Caco-2 (cell line): ENCODE results near the gene AGPS. TPM values are rescaled to one million over a fixed set of nuclear protein-coding genes. Genes with fewer than 3 reads are reported as not detected.
"Not testable (repeated sequence)": the region's sequence is repeated elsewhere in the genome, so short reads cannot be mapped to it uniquely, and the experiment has no call there.

ENCODE experiments used
- BruUV-seq: library from RNA; stranded (reverse); fragments of 400-500 nt; replicated peaks from 2 replicates; lab custom pipeline; 2021; lab: Mats Ljungman, UMichigan
- CTCF ChIA-PET: fragments of 300-600 bp; sonication (Branson Sonifier 250); formaldehyde crosslinking; loops from one replicate; lab custom pipeline; 2022; ENCODE audit warnings: antibody characterized with exemption; lab: Charles Lee
- POLR2A ChIA-PET: fragments of 300-600 bp; sonication (Branson Sonifier 250); formaldehyde crosslinking; loops from one replicate; lab custom pipeline; 2022; ENCODE audit warnings: antibody characterized with exemption; lab: Charles Lee
- DNase-seq, 2 experiments: peaks; one replicate each; pipeline versions ENCODE4 v3.0.0 to v3.0.0-alpha.2; 2020 to 2022
- H3K27me3 ChIP-seq: replicated peaks from 2 replicates; pipeline ENCODE4 v1.6.0; 2011; ENCODE audit warnings: low read length; ENCODE audit not compliant: control insufficient read depth, insufficient read depth
- H3K36me3 ChIP-seq: 2 replicates; pipeline ENCODE4 v1.5.1; 2011; ENCODE audit warnings: low read length; ENCODE audit not compliant: control insufficient read depth, insufficient read depth
- H3K4me1 ChIP-seq: fragments of 250-450 bp; sonication (Bioruptor Pico); 2 replicates; pipeline ENCODE4 v1.5.1; 2020; ENCODE audit warnings: mild to moderate bottlenecking
- H3K4me3 ChIP-seq: 2 replicates; pipeline ENCODE4 v1.5.1; 2011; ENCODE audit warnings: low read depth, mild to moderate bottlenecking, control low read depth, low read length
- H3K9me3 ChIP-seq: fragments of 250-450 bp; sonication (Bioruptor Pico); 2 replicates; pipeline ENCODE4 v1.5.1; 2020; ENCODE audit warnings: mild to moderate bottlenecking, moderate library complexity
- H3K27ac Mint-ChIP-seq: one replicate; pipeline ENCODE4 v1.8.0; 2022; ENCODE audit warnings: mixed read lengths; ENCODE audit not compliant: unreplicated experiment
- H3K27me3 Mint-ChIP-seq: one replicate; pipeline ENCODE4 v1.8.0; 2022; ENCODE audit warnings: mixed read lengths; ENCODE audit not compliant: insufficient read depth, unreplicated experiment
- H3K36me3 Mint-ChIP-seq: one replicate; pipeline ENCODE4 v1.8.0; 2022; ENCODE audit warnings: mild to moderate bottlenecking, mixed read lengths; ENCODE audit not compliant: insufficient read depth, unreplicated experiment
- H3K4me1 Mint-ChIP-seq: one replicate; pipeline ENCODE4 v1.8.0; 2022; ENCODE audit warnings: low read depth, mixed read lengths; ENCODE audit not compliant: unreplicated experiment
- H3K4me3 Mint-ChIP-seq: one replicate; pipeline ENCODE4 v1.8.0; 2022; ENCODE audit warnings: mild to moderate bottlenecking, moderate library complexity, mixed read lengths; ENCODE audit not compliant: unreplicated experiment
- H3K9me3 Mint-ChIP-seq: one replicate; pipeline ENCODE4 v1.8.0; 2022; ENCODE audit warnings: mixed read lengths; ENCODE audit not compliant: unreplicated experiment
- CTCF ChIP-seq, 2 experiments: fragments of 200-600 bp in 1 of 2; IDR thresholded peaks; 1 replicate in 1 of 2; 2 replicates in 1 of 2; pipeline versions ENCODE4 v1.5.1 to v1.8.0; 2011 to 2022; ENCODE audit warnings: antibody characterized with exemption in 1 of 2, control low read depth in 1 of 2, inconsistent platforms in 1 of 2, low read depth in 1 of 2, low read length in 1 of 2, mild to moderate bottlenecking in 1 of 2, moderate library complexity in 1 of 2; ENCODE audit not compliant: insufficient read depth in 1 of 2, severe bottlenecking in 1 of 2, unreplicated experiment in 1 of 2
- intact Hi-C: fragments of 100-400 bp; cut with micrococcal nuclease; formaldehyde crosslinking; loops from one replicate; pipeline ENCODE4 v1.10.0; 2022; ENCODE audit not compliant: unreplicated experiment
- total RNA-seq: library from RNA; stranded (reverse); gene quantifications from 2 replicates; pipeline ENCODE4 v1.2.3, GENCODE V29; 2022

The AGPS gene
- total RNA-seq, 1 experiment from 2014 or later = 105 TPM

- Mint-ChIP-seq H3K4me1 (no peaks in the 10 kb centered on the region), H3K9me3 (no peaks in the 10 kb centered on the region), H3K4me3 (no peak overlapping the region), H3K27ac (no peak overlapping the region), H3K36me3 (no peaks in the 10 kb centered on the region), H3K27me3 (no peaks in the 10 kb centered on the region)
- ChIA-PET CTCF (no interaction called here), POLR2A (no interaction called here)
- Histone ChIP-seq H3K4me3 (no peak overlapping the region), H3K36me3 (no peaks in the 10 kb centered on the region), H3K9me3 (no peaks in the 10 kb centered on the region), H3K4me1 (no peaks in the 10 kb centered on the region; the same call in 1 of the 2 replicates), H3K27me3 (no peaks in the 10 kb centered on the region)
- TF ChIP-seq CTCF (IDR thresholded peaks at IDR 0.05; ENCODE audit: insufficient read depth in 1 of 2, low read depth in 1 of 2, low read length in 1 of 2, severe bottlenecking in 1 of 2, unreplicated experiment in 1 of 2) = no peak
- intact Hi-C loops = no loop called here
- no TSS peak for BruUV-seq
- no peak for DNase-seq
Measured at GRCh38 chr2:177363332-177363731, 29.2 kb upstream of the AGPS start.

GRCh38 chr2:177365764-177366163, 26.8 kb upstream of the AGPS start:
- not testable (repeated sequence) for H3K27me3 ChIP-seq

GRCh38 chr2:177368023-177368422, 24.6 kb upstream of the AGPS start:
- H3K4me3 ChIP-seq, DNase-seq, H3K27me3 Mint-ChIP-seq, POLR2A ChIA-PET, intact Hi-C loops, H3K4me3 Mint-ChIP-seq, H3K4me1 Mint-ChIP-seq, H3K4me1 ChIP-seq, BruUV-seq, CTCF ChIA-PET, H3K9me3 ChIP-seq, H3K36me3 Mint-ChIP-seq, H3K36me3 ChIP-seq, H3K27ac Mint-ChIP-seq, H3K27me3 ChIP-seq: not testable (repeated sequence)
- peaks cover 37% of the 10 kb centered on the region for H3K9me3 Mint-ChIP-seq

More at GRCh38 chr2:177365764-177366163, 26.8 kb upstream of the AGPS start:
- peaks cover 15% of the 10 kb centered on the region for H3K9me3 Mint-ChIP-seq
- CTCF ChIA-PET, H3K36me3 ChIP-seq, H3K4me1 Mint-ChIP-seq, H3K36me3 Mint-ChIP-seq, BruUV-seq, intact Hi-C loops, DNase-seq, POLR2A ChIA-PET, H3K4me3 Mint-ChIP-seq, H3K4me3 ChIP-seq, H3K27me3 Mint-ChIP-seq, H3K27ac Mint-ChIP-seq, H3K9me3 ChIP-seq, H3K4me1 ChIP-seq: not testable (repeated sequence)

- Mint-ChIP-seq H3K4me3 (no peak overlapping the region), H3K9me3 (peaks cover 9% of the 10 kb centered on the region), H3K4me1 (no peaks in the 10 kb centered on the region), H3K36me3 (no peaks in the 10 kb centered on the region), H3K27ac (no peak overlapping the region), H3K27me3 (no peaks in the 10 kb centered on the region)
- BruUV-seq = no TSS peak
- intact Hi-C loops = no loop called here
- Histone ChIP-seq H3K27me3 (no peaks in the 10 kb centered on the region), H3K4me1 (no peaks in the 10 kb centered on the region), H3K9me3 (no peaks in the 10 kb centered on the region), H3K4me3 (no peak overlapping the region), H3K36me3 (no peaks in the 10 kb centered on the region)
- ChIA-PET CTCF (no interaction called here), POLR2A (no interaction called here)
- DNase-seq = no peak
- no peak for TF ChIP-seq CTCF (IDR thresholded peaks at IDR 0.05; ENCODE audit: insufficient read depth in 1 of 2, low read depth in 1 of 2, low read length in 1 of 2, severe bottlenecking in 1 of 2, unreplicated experiment in 1 of 2)
Measured at GRCh38 chr2:177379354-177379753, 13.2 kb upstream of the AGPS start.
